ENCODE measurements around the gene TARS2.

DNA sequence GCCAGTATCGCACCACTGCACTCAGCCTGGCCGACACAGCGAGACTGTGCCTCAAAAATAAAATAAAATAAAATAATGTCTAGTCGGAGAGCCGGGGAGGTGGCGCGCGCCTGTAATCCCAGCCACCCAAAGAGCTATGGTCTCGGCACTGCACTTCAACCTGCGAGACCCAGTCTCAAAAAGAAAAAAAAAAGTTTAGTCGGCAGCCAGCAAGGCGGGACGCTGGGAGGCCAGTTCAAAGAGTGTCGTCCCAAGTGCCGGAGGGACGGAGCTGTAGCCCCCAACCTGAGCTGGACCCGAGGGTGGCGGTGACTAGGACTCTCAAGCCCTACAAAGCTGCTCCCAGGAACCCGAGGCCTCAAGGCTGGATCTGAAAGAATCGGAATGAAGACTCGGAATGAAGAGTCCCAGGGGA is 27.7 kb downstream of the TARS2 start:
- no peak for TF ChIP-seq POLR2A (IDR thresholded peaks at IDR 0.05; ENCODE audit: low read length)
- TF ChIP-seq GATA1 (IDR thresholded peaks at IDR 0.05; ENCODE audit: low read depth, low read length), result no peak

All from erythroblast (primary cell).